Skeletal muscle satellite cell (primary cell): Measurements from ENCODE around the gene TMEM26.

Source experiments
- H3K27me3 ChIP-seq: 2 replicates; pipeline ENCODE4 v1.7.0; 2013; ENCODE audit warnings: low read length; ENCODE audit not compliant: control insufficient read depth, insufficient read depth
- H3K36me3 ChIP-seq: 2 replicates; pipeline ENCODE4 v1.7.0; 2013; ENCODE audit warnings: mild to moderate bottlenecking, control low read depth, low read length; ENCODE audit not compliant: insufficient read depth
- H3K4me1 ChIP-seq: 2 replicates; pipeline ENCODE4 v1.7.0; 2013; ENCODE audit warnings: low read length; ENCODE audit not compliant: control insufficient read depth, insufficient read depth
- H3K4me2 ChIP-seq: 2 replicates; pipeline ENCODE4 v1.7.0; 2013; ENCODE audit warnings: mild to moderate bottlenecking, low read length
- H3K4me3 ChIP-seq: 2 replicates; pipeline ENCODE4 v1.7.0; 2013; ENCODE audit warnings: low read length
- H3K9ac ChIP-seq: 2 replicates; pipeline ENCODE4 v1.7.0; 2013; ENCODE audit warnings: mild to moderate bottlenecking, low read depth, low read length, moderate library complexity
- H3K9me3 ChIP-seq: replicated peaks from 2 replicates; pipeline ENCODE4 v1.7.0; 2013; ENCODE audit warnings: mild to moderate bottlenecking, control low read depth, low read length

The TMEM26 gene

GRCh38 chr10:61359452-61359851 is 93.7 kb downstream of the TMEM26 start:
- no peak overlapping the region for H3K4me3 ChIP-seq
- H3K27me3 ChIP-seq, result no peaks in the 10 kb centered on the region
- H3K9me3 ChIP-seq, result no peaks in the 10 kb centered on the region
- no peaks in the 10 kb centered on the region for H3K4me1 ChIP-seq
- no peaks in the 10 kb centered on the region for H3K36me3 ChIP-seq
- no peak overlapping the region for H3K9ac ChIP-seq
- no peak overlapping the region for H3K4me2 ChIP-seq

DNA sequence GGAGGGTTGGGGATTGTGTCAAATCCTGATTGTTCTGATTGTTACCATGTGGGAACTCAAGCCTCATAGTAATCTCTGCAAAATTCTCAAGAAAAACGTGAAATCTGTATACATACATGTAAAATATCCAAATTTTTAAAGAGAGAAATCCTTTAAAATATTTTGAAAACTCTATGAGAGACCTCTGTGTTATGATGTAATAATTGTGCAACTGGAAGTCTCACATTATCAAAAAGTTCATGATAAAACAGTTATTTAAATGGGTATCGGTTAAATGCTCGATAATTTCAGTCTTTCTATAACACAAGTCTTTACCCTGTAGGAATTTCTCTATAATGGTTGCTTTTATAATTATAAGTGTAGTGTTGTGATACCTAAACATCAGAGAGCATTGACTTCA is 95.5 kb downstream of the TMEM26 start:
- no peaks in the 10 kb centered on the region for H3K4me1 ChIP-seq
- no peaks in the 10 kb centered on the region for H3K9me3 ChIP-seq
- no peak overlapping the region for H3K9ac ChIP-seq
- no peaks in the 10 kb centered on the region for H3K27me3 ChIP-seq
- H3K4me3 ChIP-seq, result no peak overlapping the region
- no peaks in the 10 kb centered on the region for H3K36me3 ChIP-seq
- no peak overlapping the region for H3K4me2 ChIP-seq
